Measurements from ENCODE around the gene KLHL26. TPM values are rescaled to one million over a fixed set of nuclear protein-coding genes. Genes with fewer than 3 reads are reported as not detected.

The KLHL26 gene
- polyA plus RNA-seq, 1 donor from 2014 or later: 4.7 TPM

DNA sequence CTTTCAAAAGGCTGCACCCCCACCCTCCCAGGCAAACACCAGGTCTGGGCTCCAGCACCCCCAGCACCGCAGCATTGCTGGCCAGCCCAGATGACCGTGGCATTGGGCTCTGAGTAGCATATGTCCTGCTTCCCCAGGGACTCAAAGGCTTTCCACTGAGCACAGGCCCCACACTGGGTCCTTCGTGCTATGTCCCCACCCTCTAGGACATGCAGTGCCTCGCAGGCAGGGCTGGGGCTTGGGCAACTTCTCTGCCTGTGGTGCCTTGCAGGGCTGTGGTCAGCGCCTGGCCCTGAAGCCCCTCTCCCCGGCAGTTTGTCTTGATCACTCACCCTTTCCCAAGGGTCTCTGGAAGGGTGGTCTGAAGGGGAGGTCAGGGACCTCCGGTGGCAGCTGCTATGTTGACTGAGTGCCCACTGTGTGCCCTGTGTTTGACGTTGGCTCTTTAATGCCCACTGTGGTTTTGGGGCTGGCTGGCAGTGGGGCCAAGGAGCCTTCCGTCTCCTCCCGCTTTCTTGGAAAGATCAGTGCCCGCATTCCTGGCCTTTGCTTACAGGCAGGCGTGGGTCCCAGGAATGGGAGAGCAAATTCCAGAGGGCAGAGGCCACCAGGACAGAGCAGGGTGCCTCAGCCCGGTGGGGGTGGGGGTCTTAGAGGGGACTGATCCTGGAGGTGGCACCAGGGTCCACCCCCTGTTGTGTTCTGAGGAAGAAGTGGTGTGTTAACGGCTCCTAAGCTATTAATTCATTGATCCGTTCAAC is 26.3 kb downstream of the KLHL26 start:
- H3K27ac ChIP-seq (ENCODE audit: low read length): no peak overlapping the region
- no peak overlapping the region for H3K4me2 ChIP-seq (ENCODE audit: low read length)
- TF ChIP-seq RAD21 (conservative IDR thresholded peaks at IDR 0.05) (no peak), SMC3 (conservative IDR thresholded peaks at IDR 0.05; ENCODE audit: poor library complexity) (no peak), EP300 (conservative IDR thresholded peaks at IDR 0.05; ENCODE audit: poor library complexity, severe bottlenecking) (no peak), MXI1 (conservative IDR thresholded peaks at IDR 0.05; ENCODE audit: poor library complexity, severe bottlenecking) (no peak), POLR2AphosphoS5 (IDR thresholded peaks at IDR 0.05) (no peak), EZH2 (IDR thresholded peaks at IDR 0.05; ENCODE audit: borderline replicate concordance, insufficient read depth, low read length, poor library complexity, severe bottlenecking) (no peak), TAF1 (IDR thresholded peaks at IDR 0.05; ENCODE audit: low read depth) (no peak)
- TF ChIP-seq, protein P1, sequence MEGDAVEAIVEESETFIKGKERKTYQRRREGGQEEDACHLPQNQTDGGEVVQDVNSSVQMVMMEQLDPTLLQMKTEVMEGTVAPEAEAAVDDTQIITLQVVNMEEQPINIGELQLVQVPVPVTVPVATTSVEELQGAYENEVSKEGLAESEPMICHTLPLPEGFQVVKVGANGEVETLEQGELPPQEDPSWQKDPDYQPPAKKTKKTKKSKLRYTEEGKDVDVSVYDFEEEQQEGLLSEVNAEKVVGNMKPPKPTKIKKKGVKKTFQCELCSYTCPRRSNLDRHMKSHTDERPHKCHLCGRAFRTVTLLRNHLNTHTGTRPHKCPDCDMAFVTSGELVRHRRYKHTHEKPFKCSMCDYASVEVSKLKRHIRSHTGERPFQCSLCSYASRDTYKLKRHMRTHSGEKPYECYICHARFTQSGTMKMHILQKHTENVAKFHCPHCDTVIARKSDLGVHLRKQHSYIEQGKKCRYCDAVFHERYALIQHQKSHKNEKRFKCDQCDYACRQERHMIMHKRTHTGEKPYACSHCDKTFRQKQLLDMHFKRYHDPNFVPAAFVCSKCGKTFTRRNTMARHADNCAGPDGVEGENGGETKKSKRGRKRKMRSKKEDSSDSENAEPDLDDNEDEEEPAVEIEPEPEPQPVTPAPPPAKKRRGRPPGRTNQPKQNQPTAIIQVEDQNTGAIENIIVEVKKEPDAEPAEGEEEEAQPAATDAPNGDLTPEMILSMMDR (IDR thresholded peaks at IDR 0.05; ENCODE audit: poor library complexity, severe bottlenecking): no peak
- TF ChIP-seq, protein P2, sequence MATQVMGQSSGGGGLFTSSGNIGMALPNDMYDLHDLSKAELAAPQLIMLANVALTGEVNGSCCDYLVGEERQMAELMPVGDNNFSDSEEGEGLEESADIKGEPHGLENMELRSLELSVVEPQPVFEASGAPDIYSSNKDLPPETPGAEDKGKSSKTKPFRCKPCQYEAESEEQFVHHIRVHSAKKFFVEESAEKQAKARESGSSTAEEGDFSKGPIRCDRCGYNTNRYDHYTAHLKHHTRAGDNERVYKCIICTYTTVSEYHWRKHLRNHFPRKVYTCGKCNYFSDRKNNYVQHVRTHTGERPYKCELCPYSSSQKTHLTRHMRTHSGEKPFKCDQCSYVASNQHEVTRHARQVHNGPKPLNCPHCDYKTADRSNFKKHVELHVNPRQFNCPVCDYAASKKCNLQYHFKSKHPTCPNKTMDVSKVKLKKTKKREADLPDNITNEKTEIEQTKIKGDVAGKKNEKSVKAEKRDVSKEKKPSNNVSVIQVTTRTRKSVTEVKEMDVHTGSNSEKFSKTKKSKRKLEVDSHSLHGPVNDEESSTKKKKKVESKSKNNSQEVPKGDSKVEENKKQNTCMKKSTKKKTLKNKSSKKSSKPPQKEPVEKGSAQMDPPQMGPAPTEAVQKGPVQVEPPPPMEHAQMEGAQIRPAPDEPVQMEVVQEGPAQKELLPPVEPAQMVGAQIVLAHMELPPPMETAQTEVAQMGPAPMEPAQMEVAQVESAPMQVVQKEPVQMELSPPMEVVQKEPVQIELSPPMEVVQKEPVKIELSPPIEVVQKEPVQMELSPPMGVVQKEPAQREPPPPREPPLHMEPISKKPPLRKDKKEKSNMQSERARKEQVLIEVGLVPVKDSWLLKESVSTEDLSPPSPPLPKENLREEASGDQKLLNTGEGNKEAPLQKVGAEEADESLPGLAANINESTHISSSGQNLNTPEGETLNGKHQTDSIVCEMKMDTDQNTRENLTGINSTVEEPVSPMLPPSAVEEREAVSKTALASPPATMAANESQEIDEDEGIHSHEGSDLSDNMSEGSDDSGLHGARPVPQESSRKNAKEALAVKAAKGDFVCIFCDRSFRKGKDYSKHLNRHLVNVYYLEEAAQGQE (IDR thresholded peaks at IDR 0.05; ENCODE audit: borderline replicate concordance): no peak
- H3K79me2 ChIP-seq (replicated peaks; ENCODE audit: insufficient read depth, low read length): no peaks in the 10 kb centered on the region
- H3K36me3 ChIP-seq (ENCODE audit: insufficient read depth, low read length): no peaks in the 10 kb centered on the region
- H3K4me3 ChIP-seq (ENCODE audit: low read length): no peak overlapping the region
- H3F3A ChIP-seq (ENCODE audit: insufficient read depth, low read length, poor library complexity, severe bottlenecking): no peaks in the 10 kb centered on the region
- no peak overlapping the region for H3K9ac ChIP-seq (ENCODE audit: low read length)
- H3K9me3 ChIP-seq (ENCODE audit: low read length): no peaks in the 10 kb centered on the region
- no peak overlapping the region for H2AFZ ChIP-seq (ENCODE audit: low read depth, low read length)
- H3K9me2 ChIP-seq (ENCODE audit: insufficient read depth, low read length): no peaks in the 10 kb centered on the region
- no peaks in the 10 kb centered on the region for H3K27me3 ChIP-seq (ENCODE audit: insufficient read depth, low read depth, low read length)
- no peaks in the 10 kb centered on the region for H4K20me1 ChIP-seq (ENCODE audit: insufficient read depth)

DNA sequence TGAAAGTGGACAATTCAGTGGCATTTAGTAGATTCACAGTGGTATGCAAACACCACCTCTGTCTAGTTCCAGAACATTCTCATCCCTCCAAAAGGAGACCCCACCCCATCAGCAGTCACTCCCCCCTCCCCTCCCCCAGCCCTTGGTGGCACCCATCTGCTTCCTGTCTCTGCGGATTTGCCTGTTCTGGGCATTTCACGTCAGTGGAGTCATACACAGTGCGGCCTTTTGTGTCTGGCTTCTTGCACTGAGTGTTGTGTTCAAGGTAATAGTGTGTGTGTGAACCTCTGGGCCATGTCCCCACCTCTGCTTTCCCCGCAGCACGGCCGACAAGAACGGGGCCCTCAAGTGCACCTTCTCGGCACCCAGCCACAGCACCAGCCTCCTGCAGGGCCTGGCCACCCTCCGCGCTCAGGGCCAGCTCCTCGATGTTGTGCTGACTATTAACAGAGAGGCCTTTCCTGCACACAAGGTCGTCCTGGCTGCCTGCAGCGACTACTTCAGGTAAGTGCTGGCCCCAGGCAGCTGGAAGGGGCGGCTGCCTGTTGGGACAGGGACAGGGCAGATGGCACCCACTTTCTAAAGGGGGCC is 27.2 kb downstream of the KLHL26 start:
- no peaks in the 10 kb centered on the region for H3K27me3 ChIP-seq (ENCODE audit: insufficient read depth, low read depth, low read length)
- no peak overlapping the region for H3K9ac ChIP-seq (ENCODE audit: low read length)
- H3K4me2 ChIP-seq (ENCODE audit: low read length): no peak overlapping the region
- no peak overlapping the region for H3K27ac ChIP-seq (ENCODE audit: low read length)
- H3F3A ChIP-seq (ENCODE audit: insufficient read depth, low read length, poor library complexity, severe bottlenecking): no peaks in the 10 kb centered on the region
- H2AFZ ChIP-seq (ENCODE audit: low read depth, low read length): no peak overlapping the region
- no peaks in the 10 kb centered on the region for H4K20me1 ChIP-seq (ENCODE audit: insufficient read depth)
- no peaks in the 10 kb centered on the region for H3K36me3 ChIP-seq (ENCODE audit: insufficient read depth, low read length)
- no peaks in the 10 kb centered on the region for H3K9me3 ChIP-seq (ENCODE audit: low read length)
- no peaks in the 10 kb centered on the region for H3K9me2 ChIP-seq (ENCODE audit: insufficient read depth, low read length)
- H3K79me2 ChIP-seq (replicated peaks; ENCODE audit: insufficient read depth, low read length): no peaks in the 10 kb centered on the region
- no peak overlapping the region for H3K4me3 ChIP-seq (ENCODE audit: low read length)
- TF ChIP-seq, protein P1 (IDR thresholded peaks at IDR 0.05; ENCODE audit: poor library complexity, severe bottlenecking): no peak
- TF ChIP-seq EP300 (conservative IDR thresholded peaks at IDR 0.05; ENCODE audit: poor library complexity, severe bottlenecking) (no peak), SMC3 (conservative IDR thresholded peaks at IDR 0.05; ENCODE audit: poor library complexity) (no peak), TAF1 (IDR thresholded peaks at IDR 0.05; ENCODE audit: low read depth) (no peak), POLR2AphosphoS5 (IDR thresholded peaks at IDR 0.05) (no peak), RAD21 (conservative IDR thresholded peaks at IDR 0.05) (no peak), EZH2 (IDR thresholded peaks at IDR 0.05; ENCODE audit: borderline replicate concordance, insufficient read depth, low read length, poor library complexity, severe bottlenecking) (no peak), MXI1 (conservative IDR thresholded peaks at IDR 0.05; ENCODE audit: poor library complexity, severe bottlenecking) (no peak)
- TF ChIP-seq, protein P2 (IDR thresholded peaks at IDR 0.05; ENCODE audit: borderline replicate concordance): no peak

Measured in neural cell (in vitro differentiated cells).